AG04450 (cell line): ENCODE measurements around the gene TRIM33. TPM values are rescaled to one million over a fixed set of nuclear protein-coding genes. Genes with fewer than 3 reads are reported as not detected.

ENCODE experiments used
- CTCF ChIA-PET: fragments of 300-600, 350-600 bp; formaldehyde crosslinking; extraction: SDS; loops from one replicate; lab custom pipeline; 2022; ENCODE audit warnings: antibody characterized with exemption, inconsistent platforms; lab: Charles Lee
- POLR2A ChIA-PET: fragments of 350-600 bp; formaldehyde crosslinking; extraction: SDS; loops from one replicate; lab custom pipeline; 2021; ENCODE audit warnings: antibody characterized with exemption, inconsistent platforms; lab: Yijun Ruan, JAX
- DNase-seq: peaks from one replicate; pipeline ENCODE4 v3.0.0-alpha.2; 2011; ENCODE audit warnings: low read depth, low spot score
- H3K27ac ChIP-seq: one replicate; pipeline ENCODE4 v1.5.1; 2012; ENCODE audit warnings: low read depth, low read length, control low read depth
- H3K27me3 ChIP-seq: one replicate; pipeline ENCODE4 v1.6.0; 2012; ENCODE audit warnings: low read length; ENCODE audit not compliant: control insufficient read depth, insufficient read depth
- H3K4me3 ChIP-seq: 2 replicates; pipeline ENCODE4 v1.5.1; 2011; ENCODE audit warnings: mild to moderate bottlenecking, low read depth, low read length, control low read depth
- H3K9me3 ChIP-seq: 2 replicates; pipeline ENCODE4 v1.5.1; 2012; ENCODE audit warnings: low read length; ENCODE audit not compliant: control insufficient read depth, insufficient read depth
- CTCF ChIP-seq: IDR thresholded peaks from 2 replicates; pipeline ENCODE4 v1.5.1; 2011; ENCODE audit warnings: low read depth, low read length, control low read depth, inconsistent platforms
- polyA minus RNA-seq: library from RNA; depleted of rRNA, polyadenylated mRNA; stranded (reverse); fragments of >200 nt; gene quantifications from 2 replicates; pipeline ENCODE4 v1.2.3, GENCODE V29; 2011; rRNA and poly(A)+ RNA removed
- polyA plus RNA-seq: library from polyadenylated mRNA; depleted of rRNA; stranded (reverse); fragments of >200 nt; gene quantifications from 2 replicates; pipeline ENCODE4 v1.2.3, GENCODE V29; 2011; rRNA removed

Gene TRIM33
- 21.1 and 22.2 TPM in 2 replicates for polyA plus RNA-seq
- polyA minus RNA-seq = 23.0 and 29.2 TPM in 2 replicates

- ChIA-PET CTCF (interaction anchor here (0.7 kb wide), 2 partner anchors 111 to 699 kb away, joined by 3 to 4 read pairs; partner anchors contain the start of gene RSBN1), POLR2A (interaction anchor here (0.6 to 1.1 kb wide), 2 partner anchors 122 to 158 kb away, joined by 3 to 9 read pairs; partner anchors contain the start of gene DENND2C)
- peak within 1 kb of the TSS; percentile 98 for H3K4me3 ChIP-seq
- H3K9me3 ChIP-seq = peaks cover 4% of the 10 kb centered on the region; the same call in 1 of the 2 replicates
- H3K27ac ChIP-seq = peak within 1 kb of the TSS; percentile 86
- peak; percentile 78 for DNase-seq
- peaks cover 3% of the 10 kb centered on the region for H3K27me3 ChIP-seq
- TF ChIP-seq CTCF = no peak
Observed at GRCh38 chr1:114511032-114511785, at the start of gene TRIM33. TSS of gene TRIM33 (minus strand) at chr1:114511203. CDS start at chr1:114511076, 127 bp downstream.

- no peak for TF ChIP-seq CTCF
- Histone ChIP-seq H3K4me3 (no peak overlapping the region), H3K27me3 (no peaks in the 10 kb centered on the region), H3K27ac (no peak overlapping the region), H3K9me3 (no peaks in the 10 kb centered on the region)
- CTCF ChIA-PET = interaction anchor here (1.0 to 1.6 kb wide), 4 partner anchors 8 to 582 kb away, joined by 3 to 7 read pairs (median 6); no protein-coding TSS in a partner anchor
- POLR2A ChIA-PET = no interaction called here
- no peak for DNase-seq
Observed at GRCh38 chr1:114559356-114559755, 48.4 kb upstream of the TRIM33 start.

GRCh38 chr1:114558544-114558943 is 47.5 kb upstream of the TRIM33 start:
- ChIA-PET CTCF (interaction anchor here (1.2 to 1.6 kb wide), 3 partner anchors 9 to 582 kb away, joined by 6 to 7 read pairs (median 6); no protein-coding TSS in a partner anchor), POLR2A (no interaction called here)
- H3K27me3 ChIP-seq = no peaks in the 10 kb centered on the region
- TF ChIP-seq CTCF = peak; percentile 12; the same call in 1 of the 2 replicates
- DNase-seq = no peak
- H3K27ac ChIP-seq = no peak overlapping the region
- H3K9me3 ChIP-seq = no peaks in the 10 kb centered on the region
- H3K4me3 ChIP-seq = no peak overlapping the region

GRCh38 chr1:114554577-114554976 is 43.6 kb upstream of the TRIM33 start:
- Histone ChIP-seq H3K27me3 (no peaks in the 10 kb centered on the region), H3K4me3 (no peak overlapping the region), H3K9me3 (no peaks in the 10 kb centered on the region), H3K27ac (no peak overlapping the region)
- ChIA-PET POLR2A (no interaction called here), CTCF (no interaction called here)
- no peak for DNase-seq
- TF ChIP-seq CTCF = no peak

GRCh38 chr1:114552106-114552639 is 41.2 kb upstream of the TRIM33 start:
- POLR2A ChIA-PET = no interaction called here
- no peak for DNase-seq
- Histone ChIP-seq H3K27ac (no peak overlapping the region), H3K4me3 (no peak overlapping the region), H3K9me3 (no peaks in the 10 kb centered on the region), H3K27me3 (no peaks in the 10 kb centered on the region)
- CTCF ChIA-PET = no interaction called here
- no peak for TF ChIP-seq CTCF
